A673 (cell line): ENCODE measurements around the gene RNF13. TPM values are rescaled to one million over a fixed set of nuclear protein-coding genes. Genes with fewer than 3 reads are reported as not detected.

ENCODE experiments used
- BruUV-seq: library from RNA; stranded (reverse); fragments of 400-500 nt; replicated peaks from 2 replicates; lab custom pipeline; 2021; lab: Mats Ljungman, UMichigan
- CTCF ChIA-PET: fragments of 300-600 bp; sonication (Branson Sonifier 250); formaldehyde crosslinking; loops from one replicate; lab custom pipeline; 2022; ENCODE audit warnings: antibody characterized with exemption; lab: Charles Lee
- POLR2A ChIA-PET: fragments of 300-600 bp; sonication (Branson Sonifier 250); formaldehyde crosslinking; loops from one replicate; lab custom pipeline; 2022; ENCODE audit warnings: antibody characterized with exemption; ENCODE audit not compliant: low non-redundant PET; lab: Charles Lee
- DNase-seq: peaks from one replicate; pipeline ENCODE4 v3.0.0-alpha.2; 2015; ENCODE audit warnings: low spot score
- H3K27ac ChIP-seq: fragments of 200-600 bp; sonication (generic); 2 replicates; pipeline ENCODE4 v1.5.1; 2016; ENCODE audit warnings: mixed run types, low read depth, mild to moderate bottlenecking, mixed read lengths, antibody characterized with exemption, low read length; ENCODE audit not compliant: poor library complexity, severe bottlenecking
- H3K27me3 ChIP-seq: fragments of 200-600 bp; sonication (generic); replicated peaks from 2 replicates; pipeline ENCODE4 v1.6.1; 2017; ENCODE audit warnings: mixed run types, low read depth, mild to moderate bottlenecking, mixed read lengths, antibody characterized with exemption, low read length; ENCODE audit not compliant: insufficient read depth, poor library complexity
- H3K36me3 ChIP-seq: fragments of 200-600 bp; sonication (generic); 2 replicates; pipeline ENCODE4 v1.6.1; 2016; ENCODE audit warnings: mixed run types, mild to moderate bottlenecking, mixed read lengths, antibody characterized with exemption, low read length; ENCODE audit not compliant: insufficient read depth, poor library complexity, severe bottlenecking
- H3K4me1 ChIP-seq: fragments of 200-600 bp; sonication (generic); 2 replicates; pipeline ENCODE4 v1.6.1; 2017; ENCODE audit warnings: mixed run types, mild to moderate bottlenecking, mixed read lengths, antibody characterized with exemption, low read length; ENCODE audit not compliant: insufficient read depth, poor library complexity, severe bottlenecking
- H3K4me3 ChIP-seq: fragments of 200-600 bp; sonication (generic); 2 replicates; pipeline ENCODE4 v1.5.1; 2016; ENCODE audit warnings: low read depth, mixed run types, mild to moderate bottlenecking, mixed read lengths, low read length; ENCODE audit not compliant: poor library complexity, severe bottlenecking
- H3K9me3 ChIP-seq: fragments of 200-600 bp; sonication (generic); 2 replicates; pipeline ENCODE4 v1.6.1; 2016; ENCODE audit warnings: mixed run types, low read depth, mild to moderate bottlenecking, mixed read lengths, antibody characterized with exemption, low read length; ENCODE audit not compliant: poor library complexity, severe bottlenecking
- CTCF ChIP-seq: fragments of 300-800, 200-600 bp; sonication (generic); conservative IDR thresholded peaks from 2 replicates; pipeline ENCODE4 v1.5.1; 2017; ENCODE audit warnings: low read depth, mild to moderate bottlenecking, antibody characterized with exemption, low read length, moderate library complexity, mixed read lengths
- EZH2 ChIP-seq: fragments of 200-600 bp; sonication (generic); IDR thresholded peaks from 2 replicates; pipeline ENCODE4 v1.6.1; 2017; ENCODE audit warnings: borderline replicate concordance, low read depth, mild to moderate bottlenecking, mixed read lengths, antibody characterized with exemption, low read length; ENCODE audit not compliant: poor library complexity, severe bottlenecking
- intact Hi-C: fragments of 100-400 bp; cut with micrococcal nuclease; formaldehyde crosslinking; loops from one replicate; pipeline ENCODE4 v1.10.0; 2022; ENCODE audit not compliant: unreplicated experiment
- total RNA-seq: library from RNA; stranded (reverse); gene quantifications from 2 replicates; pipeline ENCODE4 v1.2.3, GENCODE V29; 2021

Gene RNF13
- total RNA-seq, 1 experiment from 2014 or later, result 21.7 TPM

- Histone ChIP-seq H3K27me3 (no peaks in the 10 kb centered on the region), H3K4me3 (no peak overlapping the region), H3K4me1 (no peaks in the 10 kb centered on the region), H3K27ac (no peak overlapping the region), H3K36me3 (peaks cover 22% of the 10 kb centered on the region), H3K9me3 (peaks cover 28% of the 10 kb centered on the region)
- ChIA-PET CTCF (no interaction called here), POLR2A (no interaction called here)
- intact Hi-C loops, result no loop called here
- TF ChIP-seq CTCF (no peak), EZH2 (no peak)
- DNase-seq, result no peak
- BruUV-seq, result no TSS peak
Observed at GRCh38 chr3:149947231-149947630, 134.2 kb downstream of the RNF13 start.

- CTCF ChIA-PET, result no interaction called here
- Histone ChIP-seq H3K9me3 (peaks cover 13% of the 10 kb centered on the region), H3K4me3 (no peak overlapping the region), H3K4me1 (no peaks in the 10 kb centered on the region), H3K27me3 (no peaks in the 10 kb centered on the region), H3K27ac (no peak overlapping the region), H3K36me3 (peaks cover 32% of the 10 kb centered on the region)
- no peak for DNase-seq
- TF ChIP-seq CTCF (no peak), EZH2 (no peak)
- no TSS peak for BruUV-seq
- intact Hi-C loops, result no loop called here
- POLR2A ChIA-PET, result no interaction called here
Observed at GRCh38 chr3:149949181-149949580, 136.2 kb downstream of the RNF13 start.

GRCh38 chr3:149954812-149955211 lies 141.8 kb downstream of the RNF13 start:
- POLR2A ChIA-PET, result no interaction called here
- Histone ChIP-seq H3K9me3 (no peaks in the 10 kb centered on the region), H3K36me3 (peaks cover 38% of the 10 kb centered on the region), H3K27ac (no peak overlapping the region), H3K4me1 (peaks cover 19% of the 10 kb centered on the region), H3K4me3 (no peak overlapping the region), H3K27me3 (no peaks in the 10 kb centered on the region)
- no TSS peak for BruUV-seq
- intact Hi-C loops, result no loop called here
- TF ChIP-seq EZH2 (no peak), CTCF (no peak)
- peak; percentile 76 for DNase-seq
- CTCF ChIA-PET, result no interaction called here
